Measurements from ENCODE around the gene STMND1. TPM values are rescaled to one million over a fixed set of nuclear protein-coding genes. Genes with fewer than 3 reads are reported as not detected.

The STMND1 gene
- total and polyA plus RNA-seq, 2 of the 8 experiments (the other 6 are each of a cell fraction or from before 2014, with no cell fraction given): not detected

DNA sequence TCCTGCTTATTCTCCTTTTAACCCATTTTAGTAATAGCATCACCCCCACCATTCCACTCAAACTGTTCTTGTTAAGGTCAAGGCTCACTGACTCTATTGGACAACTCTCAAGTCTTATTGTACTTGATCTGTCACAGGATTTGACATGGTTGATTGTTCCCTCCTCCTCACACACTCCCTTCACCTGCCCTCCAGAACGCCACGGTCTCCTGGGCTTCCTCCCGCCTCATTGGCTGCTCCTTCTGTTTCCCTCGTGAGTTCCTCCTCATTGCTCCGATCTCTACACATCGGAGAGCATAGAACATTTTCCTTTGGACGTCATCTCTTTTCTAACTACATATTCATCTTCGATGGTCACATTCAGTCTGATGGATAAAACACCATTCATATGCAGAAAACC is 55.1 kb downstream of the STMND1 start:
- H3K27ac ChIP-seq (ENCODE audit: low read depth, low read length): no peak overlapping the region
- no peak overlapping the region for H2AK5ac ChIP-seq (ENCODE audit: low read depth, low read length)
- H2BK12ac ChIP-seq (ENCODE audit: low read depth, low read length): no peak overlapping the region
- H3K79me2 ChIP-seq (ENCODE audit: control insufficient read depth in 1 of 2, insufficient read depth in 2 of 2, low read length in 2 of 2): no peaks in the 10 kb centered on the region
- peaks cover 0 to 2% of the 10 kb centered on the region in 2 experiments for H4K20me1 ChIP-seq (replicated peaks in 1 of 2; ENCODE audit: control insufficient read depth in 1 of 2, insufficient read depth in 2 of 2, low read length in 2 of 2)
- 87% methylated on average over 8 of the region's 8 CpGs; no CpG with 5 or more reads in 1 of the 2 experiments for WGBS, 2 experiments (ENCODE audit: extremely low coverage in 1 of 2, insufficient coverage in 1 of 2, insufficient read length in 1 of 2, insufficient replicate concordance in 2 of 2, low coverage in 1 of 2, low lambda C conversion rate in 2 of 2, missing lambda C conversion rate in 1 of 2)
- H3K14ac ChIP-seq (ENCODE audit: insufficient read length): no peak overlapping the region
- CTCF ChIA-PET (ENCODE audit: partially characterized antibody): interaction anchor here (0.9 to 2.3 kb wide), 12 partner anchors 10 to 676 kb away, joined by 3 to 12 read pairs (median 4); no protein-coding TSS in a partner anchor
- H3K9me3 ChIP-seq (ENCODE audit: insufficient read depth in 2 of 2, low read depth in 1 of 2, low read length in 1 of 2): 0 out of 4 replicates have a peak, but pooled peaks cover 0 to 5% of the 10 kb centered on the region in 2 experiments
- no peak for DNase-seq (ENCODE audit: low read depth in 1 of 2, low spot score in 2 of 2)
- no peak overlapping the region for H3K56ac ChIP-seq (replicated peaks; ENCODE audit: insufficient read length, low read depth, low read length)
- no peak for FAIRE-seq
- no peak overlapping the region for H3K9ac ChIP-seq (replicated peaks in 1 of 4; ENCODE audit: extremely low read depth in 1 of 4, low read depth in 3 of 4, low read length in 3 of 4)
- H2BK20ac ChIP-seq (ENCODE audit: low read length): no peak overlapping the region
- no peaks in the 10 kb centered on the region; the same call in 1 of the 2 replicates for H3K23me2 ChIP-seq (ENCODE audit: low read depth, low read length)
- H3K79me1 ChIP-seq (ENCODE audit: low read depth, low read length): no peaks in the 10 kb centered on the region
- H2BK5ac ChIP-seq (ENCODE audit: low read depth, low read length): no peak overlapping the region
- H4K8ac ChIP-seq (ENCODE audit: extremely low read depth, insufficient read depth, low read length): no peak overlapping the region
- no peaks in the 10 kb centered on the region for H3K36me3 ChIP-seq (ENCODE audit: control insufficient read depth in 2 of 4, insufficient read depth in 4 of 4, low read length in 3 of 4)
- no peak overlapping the region for H2AFZ ChIP-seq (ENCODE audit: low read length)
- H4K91ac ChIP-seq (replicated peaks; ENCODE audit: insufficient read length, low read length): no peak overlapping the region
- H3K23ac ChIP-seq (ENCODE audit: insufficient read length): no peak overlapping the region
- H3K27me3 ChIP-seq (replicated peaks in 1 of 4; ENCODE audit: control insufficient read depth in 3 of 4, extremely low read depth in 1 of 4, insufficient read depth in 3 of 4, low read length in 3 of 4): no peaks in the 10 kb centered on the region
- H3K4me3 ChIP-seq (ENCODE audit: extremely low read depth in 1 of 4, insufficient read depth in 2 of 4, low read depth in 3 of 4, low read length in 4 of 4): no peak overlapping the region
- H2BK120ac ChIP-seq (replicated peaks; ENCODE audit: low read depth, low read length): no peak overlapping the region
- no peaks in the 10 kb centered on the region for H3K4me1 ChIP-seq (replicated peaks in 1 of 4; ENCODE audit: control insufficient read depth in 3 of 4, insufficient read depth in 4 of 4, low read length in 3 of 4)
- H4K5ac ChIP-seq (ENCODE audit: insufficient read length, low read depth, low read length): no peak overlapping the region
- POLR2A ChIA-PET (ENCODE audit: partially characterized antibody): no interaction called here
- no peak overlapping the region for H2BK15ac ChIP-seq (ENCODE audit: low read length)
- H3K18ac ChIP-seq (ENCODE audit: extremely low read depth, low read length): no peak overlapping the region
- no peak overlapping the region for H3K4me2 ChIP-seq (ENCODE audit: insufficient read depth in 1 of 2, low read depth in 2 of 2, low read length in 2 of 2)
- H3K4ac ChIP-seq (replicated peaks; ENCODE audit: insufficient read length, low read depth, low read length): no peak overlapping the region
- TF ChIP-seq, protein P1, sequence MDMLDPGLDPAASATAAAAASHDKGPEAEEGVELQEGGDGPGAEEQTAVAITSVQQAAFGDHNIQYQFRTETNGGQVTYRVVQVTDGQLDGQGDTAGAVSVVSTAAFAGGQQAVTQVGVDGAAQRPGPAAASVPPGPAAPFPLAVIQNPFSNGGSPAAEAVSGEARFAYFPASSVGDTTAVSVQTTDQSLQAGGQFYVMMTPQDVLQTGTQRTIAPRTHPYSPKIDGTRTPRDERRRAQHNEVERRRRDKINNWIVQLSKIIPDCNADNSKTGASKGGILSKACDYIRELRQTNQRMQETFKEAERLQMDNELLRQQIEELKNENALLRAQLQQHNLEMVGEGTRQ (IDR thresholded peaks at IDR 0.05; ENCODE audit: low read length): no peak
- TF ChIP-seq, protein P2, sequence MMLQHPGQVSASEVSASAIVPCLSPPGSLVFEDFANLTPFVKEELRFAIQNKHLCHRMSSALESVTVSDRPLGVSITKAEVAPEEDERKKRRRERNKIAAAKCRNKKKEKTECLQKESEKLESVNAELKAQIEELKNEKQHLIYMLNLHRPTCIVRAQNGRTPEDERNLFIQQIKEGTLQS (IDR thresholded peaks at IDR 0.05; ENCODE audit: insufficient read depth, low read depth, low read length): no peak
- no peak for TF ChIP-seq YY1 (IDR thresholded peaks at IDR 0.05; ENCODE audit: low read depth, low read length)
- no peak for TF ChIP-seq RAD21 (IDR thresholded peaks at IDR 0.05 in 1 of 2, conservative IDR thresholded peaks at IDR 0.05 in 1 of 2; ENCODE audit: low read depth in 2 of 2, low read length in 2 of 2)
- TF ChIP-seq, protein P3, sequence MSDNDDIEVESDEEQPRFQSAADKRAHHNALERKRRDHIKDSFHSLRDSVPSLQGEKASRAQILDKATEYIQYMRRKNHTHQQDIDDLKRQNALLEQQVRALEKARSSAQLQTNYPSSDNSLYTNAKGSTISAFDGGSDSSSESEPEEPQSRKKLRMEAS (IDR thresholded peaks at IDR 0.05): no peak
- no peak for TF ChIP-seq ATF2 (IDR thresholded peaks at IDR 0.05; ENCODE audit: low read length)
- TF ChIP-seq CTCF (IDR thresholded peaks at IDR 0.05; ENCODE audit: control extremely low read depth in 1 of 3, insufficient read depth in 1 of 3, low read depth in 1 of 3, low read length in 3 of 3): no peak

All from H1 (cell line).